Testis (tissue), 2 donors: ENCODE results near the gene WASF2.

ENCODE experiments used
- CTCF ChIP-seq, 3 experiments: fragments of 450-650 bp in 2 of 3; fragments of 200-600 bp in 1 of 3; sonication (generic) in 1 of 3; IDR thresholded peaks; one replicate each; pipeline ENCODE4 v1.5.1; 2016 to 2019; ENCODE audit warnings: antibody characterized with exemption in 3 of 3, mild to moderate bottlenecking in 2 of 3, moderate library complexity in 1 of 3
- POLR2A ChIP-seq: fragments of 450-650 bp; IDR thresholded peaks from one replicate; pipeline ENCODE4 v1.6.1; 2017; ENCODE audit warnings: antibody characterized with exemption, mild to moderate bottlenecking, moderate library complexity

GRCh38 chr1:27469334-27469733, 20.6 kb downstream of the WASF2 start:
- TF ChIP-seq CTCF (IDR thresholded peaks at IDR 0.05) = no peak
- TF ChIP-seq POLR2A = no peak
